Endothelial cell of umbilical vein (primary cell): ENCODE data around the gene MYH11. TPM values are rescaled to one million over a fixed set of nuclear protein-coding genes. Genes with fewer than 3 reads are reported as not detected.

Experiments used
- BruUV-seq: library from RNA; stranded (reverse); fragments of 400-500 nt; replicated peaks from 2 replicates; lab custom pipeline; 2021; lab: Mats Ljungman, UMichigan
- CTCF ChIA-PET: fragments of 300-600, 350-600 bp; sonication (Branson Sonifier 250); formaldehyde crosslinking; loops from one replicate; lab custom pipeline; 2021; ENCODE audit warnings: antibody characterized with exemption, inconsistent platforms; lab: Charles Lee
- POLR2A ChIA-PET: fragments of 300-600, 350-600 bp; sonication (Branson Sonifier 250); formaldehyde crosslinking; loops from one replicate; lab custom pipeline; 2021; ENCODE audit warnings: antibody characterized with exemption, inconsistent platforms; lab: Charles Lee
- DNase-seq: peaks from one replicate; pipeline ENCODE4 v3.0.0-alpha.2; 2011; ENCODE audit warnings: low read depth, low spot score
- FAIRE-seq: peaks from 2 replicates; lab custom pipeline; 2011; peaks lifted over from hg19 to GRCh38; lab: Jason Lieb, UNC
- H2AFZ ChIP-seq: 2 replicates; pipeline ENCODE4 v1.6.0; 2012; ENCODE audit warnings: low read depth, low read length, control low read depth, inconsistent platforms
- H3K27ac ChIP-seq: 2 replicates; pipeline ENCODE4 v1.5.1; 2011; ENCODE audit warnings: low read depth, mild to moderate bottlenecking, control low read depth, low read length, moderate library complexity; ENCODE audit not compliant: insufficient read depth
- H3K27me3 ChIP-seq, 2 experiments: 2 replicates each; pipeline versions ENCODE4 v1.6.0 to v1.6.1; 2011; ENCODE audit warnings: low read length in 2 of 2, mixed read lengths in 1 of 2; ENCODE audit not compliant: control insufficient read depth in 2 of 2, insufficient read depth in 2 of 2
- H3K36me3 ChIP-seq, 2 experiments: 2 replicates in 1 of 2; 3 replicates in 1 of 2; pipeline ENCODE4 v1.5.1; 2011; ENCODE audit warnings: low read length in 2 of 2, mild to moderate bottlenecking in 1 of 2, moderate library complexity in 1 of 2; ENCODE audit not compliant: control insufficient read depth in 2 of 2, insufficient read depth in 2 of 2; ENCODE audit errors: extremely low read depth in 1 of 2
- H3K4me1 ChIP-seq: 3 replicates; pipeline ENCODE4 v1.5.1; 2011; ENCODE audit warnings: mild to moderate bottlenecking, low read length; ENCODE audit not compliant: control insufficient read depth, insufficient read depth; ENCODE audit errors: extremely low read depth
- H3K4me2 ChIP-seq: 2 replicates; pipeline ENCODE4 v1.6.1; 2011; ENCODE audit warnings: low read length, control low read depth, mixed read lengths; ENCODE audit not compliant: insufficient read depth
- H3K4me3 ChIP-seq, 3 experiments: fragments of 200-600 bp in 1 of 3; sonication (generic), shearing (Covaris generic) in 1 of 3; replicated peaks in 1 of 3; 2 replicates each; pipeline ENCODE4 v1.5.1; 2011 to 2016; ENCODE audit warnings: control low read depth in 3 of 3, low read length in 3 of 3, mild to moderate bottlenecking in 2 of 3, inconsistent platforms in 1 of 3, low read depth in 1 of 3, moderate library complexity in 1 of 3; ENCODE audit not compliant: insufficient read depth in 1 of 3
- H3K79me2 ChIP-seq: 2 replicates; pipeline ENCODE4 v1.6.0; 2012; ENCODE audit warnings: low read length, inconsistent platforms; ENCODE audit not compliant: control insufficient read depth, insufficient read depth
- H3K9ac ChIP-seq: replicated peaks from 2 replicates; pipeline ENCODE3; 2011; ENCODE audit warnings: low read length, control low read depth; ENCODE audit not compliant: insufficient read depth; ENCODE audit errors: extremely low read depth
- H3K9me1 ChIP-seq: replicated peaks from 3 replicates; pipeline ENCODE4 v1.6.0; 2011; ENCODE audit warnings: mild to moderate bottlenecking, low read length; ENCODE audit not compliant: control insufficient read depth, insufficient read depth; ENCODE audit errors: extremely low read depth
- H3K9me3 ChIP-seq: replicated peaks from 2 replicates; pipeline ENCODE4 v1.5.1; 2012; ENCODE audit warnings: low read length, inconsistent platforms; ENCODE audit not compliant: control insufficient read depth, insufficient read depth
- H4K20me1 ChIP-seq: replicated peaks from 2 replicates; pipeline ENCODE3; 2011; ENCODE audit warnings: mild to moderate bottlenecking, low read length; ENCODE audit not compliant: control insufficient read depth, insufficient read depth; ENCODE audit errors: extremely low read depth
- EZH2 ChIP-seq: IDR thresholded peaks from 2 replicates; pipeline ENCODE4 v1.6.1; 2012; ENCODE audit warnings: borderline replicate concordance, low read depth, mild to moderate bottlenecking, moderate library complexity, low read length, inconsistent platforms; ENCODE audit not compliant: severe bottlenecking
- FOS ChIP-seq: IDR thresholded peaks from 2 replicates; pipeline ENCODE4 v1.6.1; 2011; ENCODE audit warnings: mild to moderate bottlenecking, low read length, moderate library complexity, borderline replicate concordance; ENCODE audit not compliant: insufficient read depth
- GATA2 ChIP-seq: IDR thresholded peaks from 2 replicates; pipeline ENCODE4 v1.7.0; 2011; ENCODE audit warnings: low read depth, mild to moderate bottlenecking, moderate library complexity, mixed read lengths, low read length; ENCODE audit not compliant: insufficient read length, insufficient read depth
- JUN ChIP-seq: IDR thresholded peaks from 2 replicates; pipeline ENCODE4 v1.6.1; 2011; ENCODE audit warnings: borderline replicate concordance, low read depth; ENCODE audit not compliant: insufficient read length, insufficient read depth
- MYC ChIP-seq: IDR thresholded peaks from one replicate; pipeline ENCODE4 v1.6.1; 2011; ENCODE audit warnings: mild to moderate bottlenecking, low read depth, low read length
- POLR2A ChIP-seq: IDR thresholded peaks from 2 replicates; pipeline ENCODE4 v1.6.1; 2012; ENCODE audit warnings: low read depth, mild to moderate bottlenecking, control low read depth, low read length
- POLR2AphosphoS5 ChIP-seq: IDR thresholded peaks from 2 replicates; pipeline ENCODE4 v1.6.1; 2012; ENCODE audit warnings: low read depth, mild to moderate bottlenecking, control low read depth, low read length, moderate library complexity; ENCODE audit not compliant: insufficient read depth
- dilution Hi-C: fragments of 300-500 bp; cut with MboI; formaldehyde crosslinking; loops from one replicate; pipeline ENCODE4 v1.15.0; 2019; ENCODE audit warnings: low sequenced_read_pairs; ENCODE audit not compliant: extremely low pct_ligation_motif_present
- intact Hi-C: fragments of 100-400 bp; cut with micrococcal nuclease; formaldehyde crosslinking; loops from one replicate; pipeline ENCODE4 v1.10.0; 2022
- polyA plus RNA-seq, 4 experiments: library from polyadenylated mRNA; depleted of rRNA in 3 of 4; stranded (reverse) in 3 of 4; unstranded in 1 of 4; fragments of >200 nt; gene quantifications; 2 replicates each; pipeline versions ENCODE4 v1.2.1 to v1.2.3, GENCODE V29; 2011 to 2012; ENCODE audit warnings: missing spikeins in 1 of 4
- total RNA-seq: library from RNA; stranded (reverse); gene quantifications from 2 replicates; pipeline ENCODE4 v1.2.3, GENCODE V29; 2021
- TF ChIP-seq, protein P1 (sequence below): IDR thresholded peaks from 2 replicates; pipeline ENCODE4 v1.6.1; 2011; ENCODE audit not compliant: insufficient read depth, insufficient read length
- TF ChIP-seq, protein P2 (sequence below), 2 donors: IDR thresholded peaks; 1 replicate in 1 of 2; 2 replicates in 1 of 2; pipeline ENCODE4 v1.5.1; 2011; ENCODE audit warnings: low read length in 2 of 2, mild to moderate bottlenecking in 2 of 2, moderate library complexity in 2 of 2, control low read depth in 1 of 2, inconsistent platforms in 1 of 2, low read depth in 1 of 2; ENCODE audit not compliant: insufficient read depth in 1 of 2; ENCODE audit errors: extremely low read depth in 1 of 2

MYH11 gene
- total and polyA plus RNA-seq, 2 donors (not counting 3 experiments of a cell fraction or from before 2014, with no cell fraction given) = not detected

DNA sequence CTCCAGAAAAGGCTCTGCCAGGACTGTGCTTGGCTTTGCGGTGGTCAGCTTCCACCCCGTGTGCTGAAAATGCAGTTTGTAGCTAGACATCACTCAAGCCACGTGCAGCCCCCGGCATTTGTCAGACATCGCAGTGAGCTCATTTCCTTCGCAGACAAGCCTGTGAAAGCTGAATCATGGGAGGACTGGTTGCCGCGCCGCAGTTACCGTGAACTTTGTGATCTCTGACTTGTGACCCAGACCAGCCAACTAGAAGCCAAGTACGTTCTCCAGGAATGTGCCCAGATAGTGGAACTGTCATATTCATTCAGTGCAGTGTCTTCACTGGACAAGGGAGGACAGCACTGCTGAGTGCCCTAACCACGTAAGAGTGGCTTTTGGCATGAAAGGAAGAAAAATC lies 148.7 kb downstream of the MYH11 start:
- POLR2A ChIA-PET = no interaction called here
- peak; percentile 99 for FAIRE-seq

More for the DNA sequence above, 148.7 kb downstream of the MYH11 start:
- no peaks in the 10 kb centered on the region for H4K20me1 ChIP-seq
- H3K27me3 ChIP-seq = no peaks in the 10 kb centered on the region
- TF ChIP-seq, protein P1, sequence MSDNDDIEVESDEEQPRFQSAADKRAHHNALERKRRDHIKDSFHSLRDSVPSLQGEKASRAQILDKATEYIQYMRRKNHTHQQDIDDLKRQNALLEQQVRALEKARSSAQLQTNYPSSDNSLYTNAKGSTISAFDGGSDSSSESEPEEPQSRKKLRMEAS = peak; percentile 85
- TF ChIP-seq GATA2 = no peak
- TF ChIP-seq EZH2 = no peak
- TF ChIP-seq JUN = peak; percentile 57
- peak; percentile 66 for TF ChIP-seq POLR2AphosphoS5
- no peak for TF ChIP-seq FOS
- TF ChIP-seq, protein P2, sequence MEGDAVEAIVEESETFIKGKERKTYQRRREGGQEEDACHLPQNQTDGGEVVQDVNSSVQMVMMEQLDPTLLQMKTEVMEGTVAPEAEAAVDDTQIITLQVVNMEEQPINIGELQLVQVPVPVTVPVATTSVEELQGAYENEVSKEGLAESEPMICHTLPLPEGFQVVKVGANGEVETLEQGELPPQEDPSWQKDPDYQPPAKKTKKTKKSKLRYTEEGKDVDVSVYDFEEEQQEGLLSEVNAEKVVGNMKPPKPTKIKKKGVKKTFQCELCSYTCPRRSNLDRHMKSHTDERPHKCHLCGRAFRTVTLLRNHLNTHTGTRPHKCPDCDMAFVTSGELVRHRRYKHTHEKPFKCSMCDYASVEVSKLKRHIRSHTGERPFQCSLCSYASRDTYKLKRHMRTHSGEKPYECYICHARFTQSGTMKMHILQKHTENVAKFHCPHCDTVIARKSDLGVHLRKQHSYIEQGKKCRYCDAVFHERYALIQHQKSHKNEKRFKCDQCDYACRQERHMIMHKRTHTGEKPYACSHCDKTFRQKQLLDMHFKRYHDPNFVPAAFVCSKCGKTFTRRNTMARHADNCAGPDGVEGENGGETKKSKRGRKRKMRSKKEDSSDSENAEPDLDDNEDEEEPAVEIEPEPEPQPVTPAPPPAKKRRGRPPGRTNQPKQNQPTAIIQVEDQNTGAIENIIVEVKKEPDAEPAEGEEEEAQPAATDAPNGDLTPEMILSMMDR (IDR thresholded peaks at IDR 0.05; ENCODE audit: extremely low read depth in 1 of 2, insufficient read depth in 1 of 2, low read depth in 1 of 2, low read length in 2 of 2) = no peak
- TF ChIP-seq POLR2A = no peak
- TF ChIP-seq MYC = peak; percentile 97
- H3K4me3 ChIP-seq = no peak overlapping the region
- H3K36me3 ChIP-seq = peaks cover 0 to 2% of the 10 kb centered on the region in 2 experiments
- no peaks in the 10 kb centered on the region for H3K79me2 ChIP-seq
- H2AFZ ChIP-seq = no peak overlapping the region
- H3K4me1 ChIP-seq = peaks cover 16% of the 10 kb centered on the region
- DNase-seq = peak; percentile 80
- intact Hi-C loops = loop anchor here (1.0 to 5.0 kb wide), 3 partner anchors 57 to 1786 kb away; partner anchors contain the start of genes ERCC4 and NDE1
- peak overlapping the region; percentile 56 for H3K27ac ChIP-seq
- no peaks in the 10 kb centered on the region for H3K9me1 ChIP-seq
- dilution Hi-C loops = no loop called here
- no peaks in the 10 kb centered on the region for H3K9me3 ChIP-seq
- H3K4me2 ChIP-seq = peak overlapping the region; percentile 5
- CTCF ChIA-PET = interaction anchor here (0.9 to 1.3 kb wide), 6 partner anchors 13 to 280 kb away, joined by 3 to 5 read pairs (median 4); no protein-coding TSS in a partner anchor
- peak overlapping the region; percentile 12 for H3K9ac ChIP-seq
- no TSS peak for BruUV-seq
